ENCODE data around the gene FBXL7. TPM values are rescaled to one million over a fixed set of nuclear protein-coding genes. Genes with fewer than 3 reads are reported as not detected.

The FBXL7 gene
- total RNA-seq, 1 donor from 2014 or later = not detected

- Mint-ChIP-seq H3K4me1 (ENCODE audit: low read depth) (no peaks in the 10 kb centered on the region), H3K36me3 (ENCODE audit: low read depth) (no peaks in the 10 kb centered on the region), H3K27me3 (ENCODE audit: low read depth) (no peaks in the 10 kb centered on the region), H3K9me3 (peaks cover 29% of the 10 kb centered on the region), H3K4me3 (ENCODE audit: low read depth) (no peak overlapping the region), H3K27ac (no peak overlapping the region)
- intact Hi-C loops (cut with micrococcal nuclease) = no loop called here
- DNase-seq (ENCODE audit: low spot score) = no peak
These were observed 263.8 kb downstream of the FBXL7 start for GRCh38 chr5:15763754-15764153.

- no peak for DNase-seq (ENCODE audit: low spot score)
- no peak overlapping the region for H3K27ac Mint-ChIP-seq
- H3K27me3 Mint-ChIP-seq (ENCODE audit: low read depth) = no peaks in the 10 kb centered on the region
- H3K36me3 Mint-ChIP-seq (ENCODE audit: low read depth) = no peaks in the 10 kb centered on the region
- no peak overlapping the region for H3K4me3 Mint-ChIP-seq (ENCODE audit: low read depth)
- peaks cover 39% of the 10 kb centered on the region for H3K9me3 Mint-ChIP-seq
- H3K4me1 Mint-ChIP-seq (ENCODE audit: low read depth) = no peaks in the 10 kb centered on the region
- intact Hi-C loops (cut with micrococcal nuclease) = no loop called here
These were observed 269.0 kb downstream of the FBXL7 start for GRCh38 chr5:15768936-15769335.

GRCh38 chr5:15772131-15772530 is 272.2 kb downstream of the FBXL7 start:
- H3K9me3 Mint-ChIP-seq = peaks cover 18% of the 10 kb centered on the region
- no peak for DNase-seq (ENCODE audit: low spot score)
- H3K27me3 Mint-ChIP-seq (ENCODE audit: low read depth) = no peaks in the 10 kb centered on the region
- intact Hi-C loops (cut with micrococcal nuclease) = no loop called here
- no peaks in the 10 kb centered on the region for H3K36me3 Mint-ChIP-seq (ENCODE audit: low read depth)
- no peaks in the 10 kb centered on the region for H3K4me1 Mint-ChIP-seq (ENCODE audit: low read depth)
- no peak overlapping the region for H3K4me3 Mint-ChIP-seq (ENCODE audit: low read depth)
- no peak overlapping the region for H3K27ac Mint-ChIP-seq

- H3K27me3 Mint-ChIP-seq (ENCODE audit: low read depth) = no peaks in the 10 kb centered on the region
- H3K9me3 Mint-ChIP-seq = peaks cover 11% of the 10 kb centered on the region
- DNase-seq (ENCODE audit: low spot score) = no peak
- H3K36me3 Mint-ChIP-seq (ENCODE audit: low read depth) = no peaks in the 10 kb centered on the region
- H3K27ac Mint-ChIP-seq = no peak overlapping the region
- no peak overlapping the region for H3K4me3 Mint-ChIP-seq (ENCODE audit: low read depth)
- no peaks in the 10 kb centered on the region for H3K4me1 Mint-ChIP-seq (ENCODE audit: low read depth)
- intact Hi-C loops (cut with micrococcal nuclease) = no loop called here
These were observed 274.7 kb downstream of the FBXL7 start for GRCh38 chr5:15774632-15775031.

GRCh38 chr5:15776346-15776745 is 276.4 kb downstream of the FBXL7 start:
- no peak overlapping the region for H3K4me3 Mint-ChIP-seq (ENCODE audit: low read depth)
- no peaks in the 10 kb centered on the region for H3K27me3 Mint-ChIP-seq (ENCODE audit: low read depth)
- no peaks in the 10 kb centered on the region for H3K4me1 Mint-ChIP-seq (ENCODE audit: low read depth)
- intact Hi-C loops (cut with micrococcal nuclease) = no loop called here
- H3K36me3 Mint-ChIP-seq (ENCODE audit: low read depth) = no peaks in the 10 kb centered on the region
- H3K27ac Mint-ChIP-seq = no peak overlapping the region
- no peak for DNase-seq (ENCODE audit: low spot score)
- H3K9me3 Mint-ChIP-seq = peaks cover 5% of the 10 kb centered on the region

- Mint-ChIP-seq H3K9me3 (peaks cover 11% of the 10 kb centered on the region), H3K36me3 (ENCODE audit: low read depth) (no peaks in the 10 kb centered on the region), H3K4me1 (ENCODE audit: low read depth) (no peaks in the 10 kb centered on the region), H3K27me3 (ENCODE audit: low read depth) (no peaks in the 10 kb centered on the region), H3K4me3 (ENCODE audit: low read depth) (no peak overlapping the region), H3K27ac (no peak overlapping the region)
- intact Hi-C loops (cut with micrococcal nuclease) = no loop called here
- no peak for DNase-seq (ENCODE audit: low spot score)
These were observed 283.8 kb downstream of the FBXL7 start for GRCh38 chr5:15783734-15784133.

- H3K27ac Mint-ChIP-seq = no peak overlapping the region
- no peak overlapping the region for H3K4me3 Mint-ChIP-seq (ENCODE audit: low read depth)
- intact Hi-C loops (cut with micrococcal nuclease) = no loop called here
- H3K36me3 Mint-ChIP-seq (ENCODE audit: low read depth) = no peaks in the 10 kb centered on the region
- no peak for DNase-seq (ENCODE audit: low spot score)
- H3K9me3 Mint-ChIP-seq = peaks cover 11% of the 10 kb centered on the region
- H3K4me1 Mint-ChIP-seq (ENCODE audit: low read depth) = no peaks in the 10 kb centered on the region
- no peaks in the 10 kb centered on the region for H3K27me3 Mint-ChIP-seq (ENCODE audit: low read depth)
These were observed 285.6 kb downstream of the FBXL7 start for GRCh38 chr5:15785531-15785981.

- Mint-ChIP-seq H3K4me1 (ENCODE audit: low read depth) (no peaks in the 10 kb centered on the region), H3K27me3 (ENCODE audit: low read depth) (no peaks in the 10 kb centered on the region), H3K27ac (no peak overlapping the region), H3K36me3 (ENCODE audit: low read depth) (no peaks in the 10 kb centered on the region), H3K4me3 (ENCODE audit: low read depth) (no peak overlapping the region), H3K9me3 (peaks cover 6% of the 10 kb centered on the region)
- DNase-seq (ENCODE audit: low spot score) = no peak
- intact Hi-C loops (cut with micrococcal nuclease) = no loop called here
These were observed 286.3 kb downstream of the FBXL7 start for GRCh38 chr5:15786326-15786725.

GRCh38 chr5:15786884-15787283 is 286.9 kb downstream of the FBXL7 start:
- H3K4me3 Mint-ChIP-seq (ENCODE audit: low read depth) = no peak overlapping the region
- no peaks in the 10 kb centered on the region for H3K27me3 Mint-ChIP-seq (ENCODE audit: low read depth)
- no peak for DNase-seq (ENCODE audit: low spot score)
- H3K27ac Mint-ChIP-seq = no peak overlapping the region
- no peaks in the 10 kb centered on the region for H3K4me1 Mint-ChIP-seq (ENCODE audit: low read depth)
- no peaks in the 10 kb centered on the region for H3K36me3 Mint-ChIP-seq (ENCODE audit: low read depth)
- intact Hi-C loops (cut with micrococcal nuclease) = no loop called here
- peaks cover 4% of the 10 kb centered on the region for H3K9me3 Mint-ChIP-seq

GRCh38 chr5:15787681-15788080 is 287.7 kb downstream of the FBXL7 start:
- DNase-seq (ENCODE audit: low spot score) = no peak
- H3K27me3 Mint-ChIP-seq (ENCODE audit: low read depth) = no peaks in the 10 kb centered on the region
- H3K4me1 Mint-ChIP-seq (ENCODE audit: low read depth) = no peaks in the 10 kb centered on the region
- H3K4me3 Mint-ChIP-seq (ENCODE audit: low read depth) = no peak overlapping the region
- H3K36me3 Mint-ChIP-seq (ENCODE audit: low read depth) = no peaks in the 10 kb centered on the region
- intact Hi-C loops (cut with micrococcal nuclease) = no loop called here
- H3K9me3 Mint-ChIP-seq = peaks cover 4% of the 10 kb centered on the region
- no peak overlapping the region for H3K27ac Mint-ChIP-seq

- no peaks in the 10 kb centered on the region for H3K36me3 Mint-ChIP-seq (ENCODE audit: low read depth)
- H3K27me3 Mint-ChIP-seq (ENCODE audit: low read depth) = no peaks in the 10 kb centered on the region
- H3K9me3 Mint-ChIP-seq = peaks cover 4% of the 10 kb centered on the region
- no peak overlapping the region for H3K4me3 Mint-ChIP-seq (ENCODE audit: low read depth)
- H3K27ac Mint-ChIP-seq = no peak overlapping the region
- no peaks in the 10 kb centered on the region for H3K4me1 Mint-ChIP-seq (ENCODE audit: low read depth)
- DNase-seq (ENCODE audit: low spot score) = no peak
- intact Hi-C loops (cut with micrococcal nuclease) = no loop called here
These were observed 289.7 kb downstream of the FBXL7 start for GRCh38 chr5:15789642-15790041.

GRCh38 chr5:15790446-15791018 is 290.6 kb downstream of the FBXL7 start:
- Mint-ChIP-seq H3K27me3 (ENCODE audit: low read depth) (no peaks in the 10 kb centered on the region), H3K4me1 (ENCODE audit: low read depth) (no peaks in the 10 kb centered on the region), H3K36me3 (ENCODE audit: low read depth) (no peaks in the 10 kb centered on the region), H3K27ac (no peak overlapping the region), H3K4me3 (ENCODE audit: low read depth) (no peak overlapping the region), H3K9me3 (peaks cover 4% of the 10 kb centered on the region)
- no peak for DNase-seq (ENCODE audit: low spot score)
- intact Hi-C loops (cut with micrococcal nuclease) = no loop called here

GRCh38 chr5:15791274-15791673 is 291.3 kb downstream of the FBXL7 start:
- Mint-ChIP-seq H3K4me1 (ENCODE audit: low read depth) (no peaks in the 10 kb centered on the region), H3K27ac (no peak overlapping the region), H3K36me3 (ENCODE audit: low read depth) (no peaks in the 10 kb centered on the region), H3K4me3 (ENCODE audit: low read depth) (no peak overlapping the region), H3K27me3 (ENCODE audit: low read depth) (no peaks in the 10 kb centered on the region), H3K9me3 (peaks cover 4% of the 10 kb centered on the region)
- no peak for DNase-seq (ENCODE audit: low spot score)
- intact Hi-C loops (cut with micrococcal nuclease) = no loop called here

GRCh38 chr5:15791859-15792258 is 291.9 kb downstream of the FBXL7 start:
- no peak overlapping the region for H3K4me3 Mint-ChIP-seq (ENCODE audit: low read depth)
- H3K36me3 Mint-ChIP-seq (ENCODE audit: low read depth) = no peaks in the 10 kb centered on the region
- intact Hi-C loops (cut with micrococcal nuclease) = no loop called here
- no peaks in the 10 kb centered on the region for H3K4me1 Mint-ChIP-seq (ENCODE audit: low read depth)
- no peaks in the 10 kb centered on the region for H3K9me3 Mint-ChIP-seq
- DNase-seq (ENCODE audit: low spot score) = no peak
- no peaks in the 10 kb centered on the region for H3K27me3 Mint-ChIP-seq (ENCODE audit: low read depth)
- no peak overlapping the region for H3K27ac Mint-ChIP-seq
